ENCODE data around the gene DHRSX.
"Not testable (repeated sequence)": the region's sequence is repeated elsewhere in the genome, so short reads cannot be mapped to it uniquely, and the experiment has no call there.

The DHRSX gene

DNA sequence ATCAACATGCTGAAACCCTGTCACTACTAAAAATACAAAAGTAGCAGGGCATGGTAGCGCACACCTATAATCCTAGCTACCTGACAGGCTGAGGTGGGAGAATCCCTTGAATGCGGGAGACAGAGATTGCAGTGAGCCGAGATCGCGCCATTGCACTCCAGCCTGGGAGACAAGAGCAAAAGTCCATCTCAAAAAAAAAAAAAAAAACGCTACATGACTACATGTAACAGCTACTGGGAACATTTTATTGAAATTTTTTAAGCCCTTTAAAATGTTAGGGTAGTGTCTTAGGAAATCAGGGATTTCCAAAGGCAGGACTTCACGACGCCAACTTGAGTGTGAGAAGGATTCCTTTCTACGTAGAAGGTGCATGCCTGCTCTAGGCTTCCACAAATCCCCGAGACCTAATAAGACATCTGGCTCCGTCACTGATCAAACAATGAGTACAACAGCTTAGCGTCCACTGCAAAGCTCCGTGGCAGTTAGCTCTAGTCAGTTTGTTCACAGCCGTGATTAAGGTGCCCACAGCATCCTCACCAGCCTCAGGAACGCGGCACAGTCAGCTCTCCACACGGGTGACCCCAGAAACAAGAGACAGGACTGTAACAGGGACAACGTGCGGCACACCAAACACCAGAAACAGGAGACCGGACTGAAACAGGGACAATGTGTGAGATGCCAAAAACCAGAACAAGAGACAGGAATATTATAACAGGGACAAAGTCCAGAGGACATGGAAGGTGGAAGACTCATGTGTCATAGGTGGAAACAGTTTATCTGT is 33.7 kb downstream of the DHRSX start:
- no peaks in the 10 kb centered on the region for H3K27me3 Mint-ChIP-seq (ENCODE audit: low read depth)
- peaks cover 5% of the 10 kb centered on the region for H3K9me3 Mint-ChIP-seq
- no peaks in the 10 kb centered on the region for H3K4me1 Mint-ChIP-seq (ENCODE audit: low read depth)
- H3K36me3 Mint-ChIP-seq (ENCODE audit: low read depth): peaks cover 4% of the 10 kb centered on the region
- H3K27ac Mint-ChIP-seq: no peak overlapping the region
- H3K4me3 Mint-ChIP-seq: no peak overlapping the region

DNA sequence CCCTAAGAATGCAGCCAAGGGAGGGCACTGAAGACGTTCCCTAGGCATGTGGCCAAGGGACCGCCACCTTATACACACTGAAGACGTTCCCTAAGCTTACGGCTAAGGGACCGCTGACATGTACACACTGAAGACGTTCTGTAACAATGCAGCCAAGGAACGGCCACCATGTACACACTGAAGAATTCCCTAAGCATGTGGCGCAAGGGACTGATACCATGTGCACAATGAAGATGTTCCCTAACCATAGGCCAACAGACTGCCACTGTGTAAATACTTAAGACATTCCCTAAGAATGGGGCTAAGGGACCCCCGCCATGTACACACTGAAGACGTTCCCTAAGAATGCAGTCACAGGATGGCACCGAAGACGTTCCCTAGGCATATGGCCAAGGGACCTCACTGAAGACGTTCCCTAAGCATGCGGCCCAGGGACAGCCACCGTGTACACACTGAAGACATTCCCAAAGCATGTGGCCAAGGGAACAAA is 36.1 kb downstream of the DHRSX start:
- Mint-ChIP-seq H3K9me3 (peaks cover under 1% of the 10 kb centered on the region), H3K4me3 (no peak overlapping the region), H3K4me1 (ENCODE audit: low read depth) (no peaks in the 10 kb centered on the region), H3K27ac (no peak overlapping the region), H3K27me3 (ENCODE audit: low read depth) (no peaks in the 10 kb centered on the region), H3K36me3 (ENCODE audit: low read depth) (peaks cover under 1% of the 10 kb centered on the region)

DNA sequence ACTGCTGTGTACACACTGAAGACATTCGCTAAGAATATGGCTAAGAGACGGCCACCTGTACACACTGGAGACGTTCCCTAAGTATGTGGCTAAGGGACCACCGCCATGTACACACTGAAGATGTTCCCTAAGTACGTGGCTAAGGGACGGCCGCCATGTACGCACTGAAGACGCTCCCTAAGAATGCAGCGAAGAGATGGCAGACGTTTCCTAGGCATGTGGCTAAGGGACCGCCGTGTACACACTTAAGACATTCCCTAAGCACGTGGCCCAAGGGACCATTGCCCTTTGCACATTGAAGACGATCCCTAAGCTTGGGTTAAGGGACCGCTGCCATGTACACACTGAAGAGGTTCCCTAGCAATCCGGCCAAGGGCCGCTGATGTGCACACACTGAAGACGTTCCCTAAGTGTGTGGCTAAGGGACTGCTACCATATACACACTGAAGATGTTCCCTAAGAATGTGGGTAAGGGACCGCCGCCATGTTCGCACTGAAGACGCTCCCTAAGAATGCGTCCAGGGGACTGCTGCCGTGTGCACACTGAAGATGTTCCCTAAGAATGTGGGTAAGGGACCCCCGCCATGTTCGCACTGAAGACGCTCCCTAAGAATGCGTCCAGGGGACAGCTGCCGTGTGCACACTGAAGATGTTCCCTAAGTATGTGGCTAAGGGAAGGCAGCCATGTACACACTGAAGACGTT is 36.7 kb downstream of the DHRSX start:
- Mint-ChIP-seq H3K27me3 (ENCODE audit: low read depth) (no peaks in the 10 kb centered on the region), H3K9me3 (no peaks in the 10 kb centered on the region), H3K4me3 (no peak overlapping the region), H3K27ac (no peak overlapping the region), H3K36me3 (ENCODE audit: low read depth) (no peaks in the 10 kb centered on the region), H3K4me1 (ENCODE audit: low read depth) (no peaks in the 10 kb centered on the region)

DNA sequence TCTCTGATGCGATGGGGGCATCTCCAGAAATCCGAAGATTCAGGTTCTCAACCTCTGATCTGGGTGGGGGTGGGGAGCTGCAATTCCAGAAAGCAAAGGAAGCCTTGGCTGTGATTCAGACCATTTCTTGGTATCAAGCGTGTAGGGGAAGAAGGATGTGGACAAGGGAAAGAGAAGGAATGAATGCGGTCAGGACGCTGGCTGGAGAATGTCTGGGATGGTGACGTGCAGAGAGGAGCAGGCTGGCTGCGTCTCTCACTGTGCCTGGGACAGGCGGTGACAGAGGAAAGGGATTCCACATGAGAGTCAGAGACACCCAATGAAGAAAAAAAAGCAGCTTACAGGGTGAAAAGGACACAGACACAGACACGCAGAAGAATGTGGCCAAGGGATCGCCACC is 37.3 kb downstream of the DHRSX start:
- H3K36me3 Mint-ChIP-seq (ENCODE audit: low read depth); H3K4me1 Mint-ChIP-seq (ENCODE audit: low read depth); H3K9me3 Mint-ChIP-seq; H3K27ac Mint-ChIP-seq; H3K27me3 Mint-ChIP-seq (ENCODE audit: low read depth); H3K4me3 Mint-ChIP-seq: not testable (repeated sequence)

DNA sequence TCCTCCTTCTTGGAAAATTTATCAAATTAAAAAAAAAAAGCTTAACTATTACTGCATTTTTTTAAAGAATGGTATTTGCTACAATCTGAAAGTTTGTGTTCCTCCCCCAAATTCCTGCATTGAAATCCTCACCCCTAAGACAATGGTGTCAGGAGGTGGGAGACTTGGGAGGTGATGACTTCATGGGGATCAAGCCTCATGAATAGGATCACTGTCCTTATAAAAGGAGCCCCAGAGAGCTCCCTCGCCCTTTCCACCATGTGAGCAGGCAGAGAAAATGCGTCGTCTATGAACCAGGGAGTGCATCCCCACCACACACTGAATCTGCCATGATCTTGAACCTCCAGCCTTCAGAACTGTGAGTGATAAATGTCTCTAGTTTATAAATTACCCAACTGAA is 38.0 kb downstream of the DHRSX start:
- Mint-ChIP-seq H3K4me3 (no peak overlapping the region), H3K36me3 (ENCODE audit: low read depth) (peaks cover 2% of the 10 kb centered on the region), H3K27ac (no peak overlapping the region)

DNA sequence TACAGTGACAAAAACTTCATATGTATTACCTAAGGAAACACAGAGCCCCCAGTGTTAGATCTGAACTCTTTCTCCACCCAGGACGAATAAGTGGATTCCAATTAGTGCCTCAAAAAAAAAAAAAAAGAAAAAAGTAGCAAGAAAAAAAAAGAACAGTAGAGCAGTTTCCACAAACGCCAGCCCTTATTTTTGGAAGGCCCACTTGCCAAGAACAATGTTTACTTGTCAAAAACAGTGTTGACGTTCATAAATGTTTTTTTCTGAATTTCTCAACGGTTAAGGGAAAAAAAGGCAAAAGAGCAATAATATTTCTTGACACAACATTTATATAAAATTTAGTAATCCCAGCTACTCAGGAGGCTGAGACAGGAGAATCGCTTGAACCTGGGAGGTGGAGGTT is 38.7 kb downstream of the DHRSX start:
- peaks cover 4% of the 10 kb centered on the region for H3K9me3 Mint-ChIP-seq
- no peak overlapping the region for H3K4me3 Mint-ChIP-seq
- peaks cover 2% of the 10 kb centered on the region for H3K36me3 Mint-ChIP-seq (ENCODE audit: low read depth)
- no peaks in the 10 kb centered on the region for H3K4me1 Mint-ChIP-seq (ENCODE audit: low read depth)
- no peaks in the 10 kb centered on the region for H3K27me3 Mint-ChIP-seq (ENCODE audit: low read depth)
- no peak overlapping the region for H3K27ac Mint-ChIP-seq

More for the DNA sequence above, 38.0 kb downstream of the DHRSX start:
- H3K9me3 Mint-ChIP-seq: peaks cover 4% of the 10 kb centered on the region
- H3K27me3 Mint-ChIP-seq (ENCODE audit: low read depth): no peaks in the 10 kb centered on the region
- H3K4me1 Mint-ChIP-seq (ENCODE audit: low read depth): no peaks in the 10 kb centered on the region

DNA sequence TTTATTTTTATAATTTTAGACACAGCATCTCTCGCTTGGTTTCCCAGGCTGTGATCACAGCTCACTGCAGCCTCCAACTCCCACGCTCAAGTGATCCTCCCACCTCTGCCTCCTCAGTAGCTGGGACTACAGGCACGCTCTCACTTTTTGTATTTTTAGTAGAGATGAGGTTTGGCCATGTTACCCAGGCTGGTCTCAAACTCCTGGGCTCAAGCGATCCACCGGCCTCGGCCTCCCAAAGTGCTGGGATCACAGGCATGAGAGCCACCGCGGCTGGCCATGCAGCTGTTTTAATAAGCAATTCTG is 39.1 kb downstream of the DHRSX start:
- Mint-ChIP-seq H3K4me3 (no peak overlapping the region), H3K9me3 (peaks cover 4% of the 10 kb centered on the region), H3K27ac (no peak overlapping the region), H3K36me3 (ENCODE audit: low read depth) (peaks cover 2% of the 10 kb centered on the region), H3K27me3 (ENCODE audit: low read depth) (no peaks in the 10 kb centered on the region), H3K4me1 (ENCODE audit: low read depth) (no peaks in the 10 kb centered on the region)

DNA sequence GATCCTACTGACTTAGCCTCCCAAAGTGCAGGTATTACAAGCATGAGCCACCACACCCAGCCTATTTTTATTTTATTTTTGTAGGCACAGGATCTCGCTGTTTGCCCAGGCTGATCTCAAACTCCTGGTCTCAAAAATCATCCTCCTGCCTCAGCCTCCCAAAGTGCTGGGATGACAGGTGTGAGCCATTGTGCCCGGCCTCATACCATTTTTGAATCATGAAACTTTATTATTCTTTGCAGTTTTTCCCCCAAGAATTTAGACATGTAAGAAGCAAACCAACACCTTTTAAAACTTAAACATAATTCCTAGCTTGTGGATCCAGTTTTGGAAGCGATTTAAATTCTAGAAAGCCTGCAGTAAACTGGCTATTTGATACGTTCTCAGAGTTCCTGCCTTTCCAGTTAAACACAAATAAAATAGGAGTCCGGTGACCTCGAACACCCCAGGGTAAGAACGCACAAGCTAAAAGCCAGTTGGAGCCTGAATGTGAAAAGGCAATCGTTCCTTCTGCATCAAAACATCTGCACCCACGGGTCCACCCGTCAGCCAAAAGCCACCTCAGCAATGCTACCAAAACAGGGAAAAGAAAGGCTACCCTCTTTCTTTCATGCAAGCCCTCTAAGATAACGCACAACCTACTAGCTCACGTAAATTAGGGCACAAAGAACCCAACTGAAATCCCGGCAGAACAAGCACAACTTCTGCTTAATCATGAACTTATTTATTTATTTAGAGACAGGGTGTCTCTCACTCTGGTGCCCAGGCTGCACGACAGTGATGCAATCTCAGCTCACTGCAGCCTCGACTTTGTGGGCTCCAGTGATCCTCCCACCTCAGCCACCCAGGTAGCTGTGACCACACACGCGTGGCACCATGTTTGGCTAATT is 39.7 kb downstream of the DHRSX start:
- not testable (repeated sequence) for H3K27ac Mint-ChIP-seq; H3K36me3 Mint-ChIP-seq (ENCODE audit: low read depth); H3K4me3 Mint-ChIP-seq; H3K9me3 Mint-ChIP-seq; H3K27me3 Mint-ChIP-seq (ENCODE audit: low read depth); H3K4me1 Mint-ChIP-seq (ENCODE audit: low read depth)

DNA sequence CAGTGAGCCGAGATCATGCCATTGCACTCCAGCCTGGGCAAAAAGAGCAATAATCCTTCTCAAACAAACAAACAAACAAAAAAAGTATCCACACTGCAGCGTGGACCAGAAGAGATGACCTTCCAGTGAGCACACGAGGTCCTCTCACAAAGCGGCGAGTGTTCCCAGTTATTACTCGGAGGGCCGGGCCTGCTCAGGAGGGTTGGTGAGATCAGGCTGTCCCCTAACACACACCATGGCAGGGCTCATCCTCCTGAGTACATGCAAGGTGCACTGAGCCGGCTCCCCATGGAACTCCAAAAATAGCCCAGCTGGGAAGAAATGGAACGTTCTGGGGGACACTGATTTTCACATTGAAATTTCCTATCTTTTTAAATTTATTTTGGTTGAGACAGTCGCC is 40.7 kb downstream of the DHRSX start:
- H3K4me3 Mint-ChIP-seq; H3K9me3 Mint-ChIP-seq; H3K27me3 Mint-ChIP-seq (ENCODE audit: low read depth); H3K36me3 Mint-ChIP-seq (ENCODE audit: low read depth); H3K27ac Mint-ChIP-seq; H3K4me1 Mint-ChIP-seq (ENCODE audit: low read depth): not testable (repeated sequence)

DNA sequence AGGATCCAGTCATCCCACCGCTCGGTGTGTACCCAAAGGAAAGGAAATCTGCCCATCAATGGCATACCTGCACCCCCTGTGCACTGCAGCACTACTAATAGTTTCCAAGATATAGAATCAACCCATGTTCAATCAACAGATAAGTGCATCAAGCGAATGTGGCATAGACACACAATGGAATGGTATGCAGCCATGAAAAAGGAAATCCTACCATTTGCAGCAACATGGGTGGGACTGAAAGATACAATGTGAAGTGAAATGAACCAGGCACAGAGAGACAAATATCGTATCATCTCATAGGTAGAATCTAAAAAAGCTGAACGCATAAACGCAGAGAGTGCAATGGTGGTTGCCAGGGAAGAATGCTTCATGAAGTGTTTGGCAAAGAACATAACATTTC is 42.5 kb downstream of the DHRSX start:
- H3K4me1 Mint-ChIP-seq (ENCODE audit: low read depth): no peaks in the 10 kb centered on the region
- peaks cover 2% of the 10 kb centered on the region for H3K36me3 Mint-ChIP-seq (ENCODE audit: low read depth)
- H3K27ac Mint-ChIP-seq: no peak overlapping the region
- H3K4me3 Mint-ChIP-seq: no peak overlapping the region
- H3K27me3 Mint-ChIP-seq (ENCODE audit: low read depth): no peaks in the 10 kb centered on the region
- peaks cover 4% of the 10 kb centered on the region for H3K9me3 Mint-ChIP-seq

DNA sequence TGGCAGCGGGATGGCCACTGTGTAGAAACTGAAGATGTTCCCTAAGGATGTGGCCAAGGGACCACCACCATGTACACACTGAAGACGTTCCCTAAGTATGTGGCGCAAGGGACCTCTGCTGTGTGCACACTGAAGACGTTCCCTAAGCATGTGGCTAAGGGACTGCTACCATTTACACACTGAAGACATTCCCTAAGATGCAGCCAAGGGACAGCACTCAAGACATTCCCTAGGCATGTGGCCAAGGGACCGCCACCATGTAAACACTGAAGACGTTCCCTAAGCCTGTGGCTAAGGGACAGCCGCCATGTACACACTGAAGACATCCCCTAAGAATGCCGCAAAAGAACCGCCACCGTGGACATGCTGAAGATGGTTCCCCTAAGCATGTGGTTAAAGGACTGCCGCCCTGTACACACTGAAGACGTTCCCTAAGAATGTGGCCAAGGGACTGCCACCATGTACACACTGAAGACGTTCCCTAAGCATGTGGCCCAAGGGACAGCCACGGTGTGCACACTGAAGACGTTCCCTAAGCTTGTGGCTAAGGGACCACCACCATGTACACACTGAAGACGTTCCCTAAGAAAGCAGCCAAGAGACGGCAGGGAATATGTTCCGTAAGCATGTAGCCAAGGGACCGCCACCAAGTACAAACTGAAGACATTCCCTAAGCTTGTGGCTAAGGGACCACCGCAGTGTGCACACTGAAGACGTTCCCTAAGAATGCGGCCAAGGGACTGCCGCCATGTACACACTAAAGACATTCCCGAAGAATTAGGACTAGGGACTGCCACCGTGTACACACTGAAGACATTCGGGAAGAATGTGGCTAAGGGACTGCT is 43.3 kb downstream of the DHRSX start:
- Mint-ChIP-seq H3K4me3 (no peak overlapping the region), H3K4me1 (ENCODE audit: low read depth) (no peaks in the 10 kb centered on the region), H3K36me3 (ENCODE audit: low read depth) (peaks cover 7% of the 10 kb centered on the region), H3K27me3 (ENCODE audit: low read depth) (no peaks in the 10 kb centered on the region), H3K9me3 (peaks cover 10% of the 10 kb centered on the region), H3K27ac (no peak overlapping the region)

DNA sequence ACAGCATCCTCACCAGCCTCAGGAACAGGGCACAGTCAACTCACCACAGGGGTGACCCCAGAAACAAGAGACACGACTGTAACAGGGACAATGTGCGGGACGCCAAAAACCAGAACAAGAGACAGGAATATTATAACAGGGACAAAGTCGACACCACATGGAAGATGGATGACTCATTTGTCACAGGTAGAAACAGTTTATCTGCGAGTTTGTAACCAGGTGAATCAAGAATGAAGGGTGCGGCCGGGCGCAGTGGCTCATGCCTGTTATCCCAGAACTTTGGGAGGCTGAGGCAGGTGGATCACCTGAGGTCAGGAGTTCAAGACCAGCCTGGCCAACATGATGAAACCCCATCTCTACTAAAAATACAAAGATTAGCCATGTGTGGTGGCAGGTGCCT is 44.7 kb downstream of the DHRSX start:
- not testable (repeated sequence) for H3K4me1 Mint-ChIP-seq (ENCODE audit: low read depth); H3K27ac Mint-ChIP-seq; H3K27me3 Mint-ChIP-seq (ENCODE audit: low read depth); H3K4me3 Mint-ChIP-seq; H3K36me3 Mint-ChIP-seq (ENCODE audit: low read depth)
- H3K9me3 Mint-ChIP-seq: peaks cover 10% of the 10 kb centered on the region

DNA sequence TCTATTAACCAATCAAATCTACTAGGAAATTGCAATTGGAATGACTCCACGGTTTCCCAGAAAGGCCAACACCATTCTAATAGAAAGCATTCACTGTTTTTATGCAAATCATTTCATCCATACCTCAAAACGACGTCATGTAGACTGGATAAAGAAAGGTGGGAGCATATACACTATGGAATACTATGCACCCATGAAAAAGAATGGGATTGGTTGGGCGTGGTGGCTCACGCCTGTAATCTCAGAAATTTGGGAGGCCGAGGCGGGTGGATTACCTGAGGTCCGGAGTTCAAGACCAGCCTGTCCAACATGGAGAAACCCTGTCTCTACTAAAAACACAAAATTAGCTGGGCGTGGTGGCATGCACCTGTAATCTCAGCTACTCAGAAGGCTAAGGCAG is 46.2 kb downstream of the DHRSX start:
- H3K9me3 Mint-ChIP-seq: peaks cover 10% of the 10 kb centered on the region
- not testable (repeated sequence) for H3K4me3 Mint-ChIP-seq; H3K27ac Mint-ChIP-seq; H3K4me1 Mint-ChIP-seq (ENCODE audit: low read depth); H3K36me3 Mint-ChIP-seq (ENCODE audit: low read depth); H3K27me3 Mint-ChIP-seq (ENCODE audit: low read depth)

DNA sequence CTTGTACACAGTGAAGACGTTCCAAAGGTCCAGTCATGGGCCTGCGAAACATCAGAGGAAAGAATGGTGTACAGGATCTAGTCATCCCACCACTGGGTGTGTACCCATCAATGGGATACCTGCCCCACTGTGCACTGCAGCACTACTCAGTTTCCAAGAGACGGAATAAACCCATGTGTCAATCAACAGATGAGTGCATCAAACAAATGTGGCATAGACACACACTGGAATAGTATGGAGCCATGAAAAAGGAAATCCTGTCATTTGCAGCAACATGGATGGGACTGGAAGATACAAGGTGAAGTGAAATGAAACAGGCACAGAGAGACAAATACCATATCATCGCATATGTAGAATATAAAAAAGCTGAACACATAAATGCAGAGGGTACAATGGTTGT is 48.0 kb downstream of the DHRSX start:
- H3K27me3 Mint-ChIP-seq (ENCODE audit: low read depth): no peaks in the 10 kb centered on the region
- H3K36me3 Mint-ChIP-seq (ENCODE audit: low read depth): peaks cover 5% of the 10 kb centered on the region
- no peak overlapping the region for H3K27ac Mint-ChIP-seq

More for the DNA sequence above, 48.0 kb downstream of the DHRSX start:
- H3K4me1 Mint-ChIP-seq (ENCODE audit: low read depth): no peaks in the 10 kb centered on the region
- peaks cover 6% of the 10 kb centered on the region for H3K9me3 Mint-ChIP-seq
- H3K4me3 Mint-ChIP-seq: no peak overlapping the region
